DMS153 treated with DMSO at 0.1 percent for 48 hours (cell line): ENCODE results near the gene CRYBG2.
"Not testable (repeated sequence)": the region's sequence is repeated elsewhere in the genome, so short reads cannot be mapped to it uniquely, and the experiment has no call there.

Source experiments
- DNase-seq: peaks from one replicate; lab custom pipeline; 2025; ENCODE audit not compliant: unreplicated experiment; lab: John Stamatoyannopoulos, UW

The CRYBG2 gene

GRCh38 chr1:26296340-26297056 lies 57.4 kb downstream of the CRYBG2 start:
- DNase-seq = no peak

GRCh38 chr1:26295194-26296138 lies 58.5 kb downstream of the CRYBG2 start:
- DNase-seq = no peak

- DNase-seq = no peak
Observed at GRCh38 chr1:26293911-26294463, 59.9 kb downstream of the CRYBG2 start.

GRCh38 chr1:26292735-26293134 lies 61.2 kb downstream of the CRYBG2 start:
- DNase-seq = not testable (repeated sequence)

GRCh38 chr1:26291939-26292338 lies 62.0 kb downstream of the CRYBG2 start:
- no peak for DNase-seq

- DNase-seq = no peak
Observed at GRCh38 chr1:26291433-26291832, 62.5 kb downstream of the CRYBG2 start.

- DNase-seq = no peak
Observed at GRCh38 chr1:26290882-26291261, 63.1 kb downstream of the CRYBG2 start.

- DNase-seq = no peak
Observed at GRCh38 chr1:26290122-26290881, 63.6 kb downstream of the CRYBG2 start.

GRCh38 chr1:26289158-26290059 lies 64.5 kb downstream of the CRYBG2 start:
- no peak for DNase-seq

GRCh38 chr1:26288311-26288941 lies 65.5 kb downstream of the CRYBG2 start:
- no peak for DNase-seq

- DNase-seq = no peak
Observed at GRCh38 chr1:26287811-26288210, 66.1 kb downstream of the CRYBG2 start.

GRCh38 chr1:26287033-26287711 lies 66.8 kb downstream of the CRYBG2 start:
- no peak for DNase-seq

- no peak for DNase-seq
Observed at GRCh38 chr1:26286064-26286416, 67.9 kb downstream of the CRYBG2 start.

- DNase-seq = no peak
Observed at GRCh38 chr1:26285366-26286063, 68.4 kb downstream of the CRYBG2 start.

- peak; percentile 48 for DNase-seq
Observed at GRCh38 chr1:26284597-26285347, 69.2 kb downstream of the CRYBG2 start.

GRCh38 chr1:26283871-26284596 lies 69.9 kb downstream of the CRYBG2 start:
- no peak for DNase-seq

- DNase-seq = no peak
Observed at GRCh38 chr1:26283279-26283853, 70.6 kb downstream of the CRYBG2 start.
